Panc1 (cell line): Measurements from ENCODE around the gene CFAP206.

Experiments
- CTCF ChIP-seq: fragments of 450-650 bp; IDR thresholded peaks from 2 replicates; pipeline ENCODE4 v1.5.1; 2017; ENCODE audit warnings: mild to moderate bottlenecking
- POLR2AphosphoS5 ChIP-seq: IDR thresholded peaks from 2 replicates; pipeline ENCODE4 v1.6.1; 2012; ENCODE audit warnings: mild to moderate bottlenecking, low read depth, low read length, moderate library complexity
- REST ChIP-seq, 2 experiments: IDR thresholded peaks; 2 replicates each; pipeline ENCODE4 v1.6.1; 2011 to 2012; ENCODE audit warnings: low read depth in 2 of 2, control low read depth in 1 of 2, low read length in 1 of 2, mild to moderate bottlenecking in 1 of 2, moderate library complexity in 1 of 2; ENCODE audit not compliant: insufficient read depth in 1 of 2

GRCh38 chr6:87484491-87484890 lies 76.7 kb downstream of the CFAP206 start:
- TF ChIP-seq CTCF (no peak), REST (IDR thresholded peaks at IDR 0.05; ENCODE audit: insufficient read depth in 1 of 2, low read depth in 2 of 2, low read length in 1 of 2) (no peak), POLR2AphosphoS5 (no peak)
